Activated gamma-delta T cell treated with anti-CD3 and anti-CD28 coated beads, Interleukin-2, amount 50 U/mL, for 16 hours (primary cell): ENCODE results near the gene SLC17A9.
"Not testable (repeated sequence)": the region's sequence is repeated elsewhere in the genome, so short reads cannot be mapped to it uniquely, and the experiment has no call there.

Source experiments
- DNase-seq: peaks from one replicate; pipeline ENCODE4 v3.0.0-alpha.2; 2020; ENCODE audit warnings: low read depth

SLC17A9 gene

GRCh38 chr20:62921119-62921687, 31.3 kb upstream of the SLC17A9 start:
- peak; percentile 43 for DNase-seq

- DNase-seq, result no peak
Measured at GRCh38 chr20:62922451-62922921, 30.0 kb upstream of the SLC17A9 start.

GRCh38 chr20:62923059-62923668, 29.3 kb upstream of the SLC17A9 start:
- DNase-seq, result not testable (repeated sequence)

- DNase-seq, result no peak
Measured at GRCh38 chr20:62923669-62924441, 28.7 kb upstream of the SLC17A9 start.

- no peak for DNase-seq
Measured at GRCh38 chr20:62924442-62925075, 27.9 kb upstream of the SLC17A9 start.

- DNase-seq, result no peak
Measured at GRCh38 chr20:62925076-62925419, 27.5 kb upstream of the SLC17A9 start.

GRCh38 chr20:62925420-62926228, 26.9 kb upstream of the SLC17A9 start:
- no peak for DNase-seq

- peak; percentile 88 for DNase-seq
Measured at GRCh38 chr20:62926229-62927127, 26.0 kb upstream of the SLC17A9 start, which contains the start of gene DIDO1. Gene DIDO1 (minus strand): TSS chr20:62926505.

- DNase-seq, result no peak
Measured at GRCh38 chr20:62927128-62927705, 25.3 kb upstream of the SLC17A9 start.

- no peak for DNase-seq
Measured at GRCh38 chr20:62928246-62928939, 24.1 kb upstream of the SLC17A9 start.

- DNase-seq, result peak; percentile 33
Measured at GRCh38 chr20:62929051-62929538, 23.4 kb upstream of the SLC17A9 start.

GRCh38 chr20:62931464-62931863, 21.0 kb upstream of the SLC17A9 start:
- DNase-seq, result no peak

- DNase-seq, result no peak
Measured at GRCh38 chr20:62933966-62934365, 18.5 kb upstream of the SLC17A9 start.

- no peak for DNase-seq
Measured at GRCh38 chr20:62935204-62935967, 17.1 kb upstream of the SLC17A9 start.

GRCh38 chr20:62935968-62936585, 16.4 kb upstream of the SLC17A9 start:
- DNase-seq, result no peak

GRCh38 chr20:62937268-62938104, 15.0 kb upstream of the SLC17A9 start:
- peak; percentile 96 for DNase-seq

- no peak for DNase-seq
Measured at GRCh38 chr20:62938105-62938888, 14.2 kb upstream of the SLC17A9 start, which contains the start of gene GID8. Gene GID8 (plus strand): TSS chr20:62938147. CDS start chr20:62941503, 3,356 bp downstream.
